T-helper 2 cell treated with Interferon-gamma antibody and Interleukin-4, amounts not matched to agents 5 μg/mL and 100 μg/mL, for 36 hours (primary cell): ENCODE results near the gene AFTPH.

Experiments used
- DNase-seq: peaks from one replicate; pipeline ENCODE4 v3.0.0; 2021; ENCODE audit warnings: low spot score
- H3K27ac Mint-ChIP-seq: one replicate; pipeline ENCODE4 v1.8.0; 2021; ENCODE audit warnings: mild to moderate bottlenecking, mixed read lengths
- H3K27me3 Mint-ChIP-seq: one replicate; pipeline ENCODE4 v1.8.0; 2021; ENCODE audit warnings: low read depth, mixed read lengths
- H3K36me3 Mint-ChIP-seq: one replicate; pipeline ENCODE4 v1.8.0; 2021; ENCODE audit warnings: low read depth, mixed read lengths
- H3K4me1 Mint-ChIP-seq: one replicate; pipeline ENCODE4 v1.8.0; 2021; ENCODE audit warnings: low read depth, mixed read lengths
- H3K4me3 Mint-ChIP-seq: one replicate; pipeline ENCODE4 v1.8.0; 2022; ENCODE audit warnings: mild to moderate bottlenecking, moderate library complexity, mixed read lengths
- H3K9me3 Mint-ChIP-seq: one replicate; pipeline ENCODE4 v1.8.0; 2021; ENCODE audit warnings: mixed read lengths

The AFTPH gene

GRCh38 chr2:64595397-64596176 is 71.5 kb downstream of the AFTPH start:
- no peak overlapping the region for H3K4me3 Mint-ChIP-seq
- H3K9me3 Mint-ChIP-seq: no peaks in the 10 kb centered on the region
- H3K27ac Mint-ChIP-seq: no peak overlapping the region
- H3K27me3 Mint-ChIP-seq: no peaks in the 10 kb centered on the region
- no peak for DNase-seq
- peaks cover 15% of the 10 kb centered on the region for H3K36me3 Mint-ChIP-seq
- H3K4me1 Mint-ChIP-seq: peaks cover 8% of the 10 kb centered on the region

DNA sequence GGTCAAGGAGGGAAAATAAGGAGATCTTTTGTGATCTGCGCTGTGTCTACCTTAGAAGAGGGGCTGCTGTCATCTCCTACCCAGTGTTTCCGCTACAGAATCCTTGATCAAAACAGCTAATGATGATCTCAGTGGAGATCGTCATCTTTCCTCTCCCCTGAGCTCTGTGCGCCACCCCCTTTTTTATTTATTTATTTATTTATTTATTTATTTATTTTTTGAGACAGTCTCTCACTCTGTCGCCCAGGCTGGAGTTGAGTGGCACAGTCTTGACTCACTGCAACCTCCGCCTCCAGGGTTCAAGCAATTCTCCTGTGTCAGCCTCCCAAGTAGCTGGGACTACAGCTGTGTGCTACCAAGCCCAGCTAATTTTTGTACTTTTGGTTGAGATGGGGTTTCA is 74.1 kb downstream of the AFTPH start:
- no peak overlapping the region for H3K4me3 Mint-ChIP-seq
- H3K36me3 Mint-ChIP-seq: no peaks in the 10 kb centered on the region
- no peaks in the 10 kb centered on the region for H3K27me3 Mint-ChIP-seq
- peaks cover 8% of the 10 kb centered on the region for H3K4me1 Mint-ChIP-seq
- H3K27ac Mint-ChIP-seq: no peak overlapping the region
- no peak for DNase-seq
- H3K9me3 Mint-ChIP-seq: no peaks in the 10 kb centered on the region

GRCh38 chr2:64599469-64599868 is 75.3 kb downstream of the AFTPH start:
- no peaks in the 10 kb centered on the region for H3K36me3 Mint-ChIP-seq
- H3K4me1 Mint-ChIP-seq: peaks cover 8% of the 10 kb centered on the region
- H3K27me3 Mint-ChIP-seq: no peaks in the 10 kb centered on the region
- H3K4me3 Mint-ChIP-seq: no peak overlapping the region
- no peak overlapping the region for H3K27ac Mint-ChIP-seq
- peaks cover 6% of the 10 kb centered on the region for H3K9me3 Mint-ChIP-seq
- DNase-seq: no peak

GRCh38 chr2:64601034-64601754 is 77.1 kb downstream of the AFTPH start:
- H3K27ac Mint-ChIP-seq: no peak overlapping the region
- H3K9me3 Mint-ChIP-seq: peaks cover 11% of the 10 kb centered on the region
- no peaks in the 10 kb centered on the region for H3K27me3 Mint-ChIP-seq
- DNase-seq: no peak
- peaks cover 14% of the 10 kb centered on the region for H3K4me1 Mint-ChIP-seq
- no peak overlapping the region for H3K4me3 Mint-ChIP-seq
- no peaks in the 10 kb centered on the region for H3K36me3 Mint-ChIP-seq

GRCh38 chr2:64601785-64602391 is 77.8 kb downstream of the AFTPH start:
- H3K4me3 Mint-ChIP-seq: no peak overlapping the region
- no peak for DNase-seq
- peaks cover 11% of the 10 kb centered on the region for H3K9me3 Mint-ChIP-seq
- no peaks in the 10 kb centered on the region for H3K36me3 Mint-ChIP-seq
- H3K4me1 Mint-ChIP-seq: peaks cover 20% of the 10 kb centered on the region
- H3K27ac Mint-ChIP-seq: no peak overlapping the region
- no peaks in the 10 kb centered on the region for H3K27me3 Mint-ChIP-seq

- Mint-ChIP-seq H3K4me1 (peaks cover 25% of the 10 kb centered on the region), H3K4me3 (no peak overlapping the region), H3K27me3 (no peaks in the 10 kb centered on the region), H3K9me3 (peaks cover 11% of the 10 kb centered on the region), H3K36me3 (no peaks in the 10 kb centered on the region), H3K27ac (no peak overlapping the region)
- DNase-seq: no peak
Observed at GRCh38 chr2:64602436-64602835, 78.3 kb downstream of the AFTPH start.

DNA sequence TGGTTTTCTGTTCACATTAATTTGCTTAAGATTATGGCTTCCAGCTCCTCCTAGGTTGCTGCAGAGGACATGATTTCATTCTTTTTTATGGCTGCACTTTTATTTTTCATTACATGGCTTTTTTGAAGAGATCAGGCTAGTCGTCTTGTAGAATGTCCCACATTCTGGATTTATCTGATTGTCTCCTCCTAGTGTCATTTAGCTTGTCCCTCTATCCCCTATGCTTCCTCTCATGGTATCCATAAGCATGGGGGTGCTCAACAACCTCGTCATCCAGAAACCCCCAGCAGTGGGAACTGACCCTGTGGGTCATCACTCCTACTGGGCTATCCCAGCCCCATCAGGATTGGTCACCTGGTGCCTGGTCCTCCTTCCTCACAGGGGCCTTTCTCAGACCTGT is 80.0 kb downstream of the AFTPH start:
- no peaks in the 10 kb centered on the region for H3K36me3 Mint-ChIP-seq
- no peak overlapping the region for H3K27ac Mint-ChIP-seq
- H3K4me3 Mint-ChIP-seq: no peak overlapping the region
- DNase-seq: no peak
- H3K27me3 Mint-ChIP-seq: no peaks in the 10 kb centered on the region
- H3K4me1 Mint-ChIP-seq: peaks cover 33% of the 10 kb centered on the region
- peaks cover 11% of the 10 kb centered on the region for H3K9me3 Mint-ChIP-seq

DNA sequence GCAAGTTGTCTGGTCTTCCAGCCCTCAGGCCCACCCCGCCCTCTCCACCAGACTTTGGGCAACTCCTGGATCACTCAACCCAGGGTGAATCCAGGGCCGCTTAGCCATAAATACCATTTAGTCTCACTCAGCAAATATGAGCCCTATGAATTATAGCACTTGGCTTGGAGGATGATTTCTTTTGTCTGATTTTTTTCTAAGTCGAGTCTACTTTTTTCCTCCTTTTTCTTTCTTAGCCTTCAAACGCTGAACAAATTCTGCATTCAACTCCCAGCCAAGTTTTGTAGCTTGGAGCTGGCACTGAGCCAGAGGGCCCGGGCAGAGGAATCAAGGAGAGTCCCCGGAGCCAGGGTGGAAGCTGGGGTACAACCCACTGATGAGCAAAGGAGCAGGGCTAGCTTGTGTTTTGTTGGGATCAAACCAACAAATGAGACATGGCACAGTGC is 80.9 kb downstream of the AFTPH start:
- no peak overlapping the region for H3K27ac Mint-ChIP-seq
- peaks cover 30% of the 10 kb centered on the region for H3K4me1 Mint-ChIP-seq
- H3K27me3 Mint-ChIP-seq: no peaks in the 10 kb centered on the region
- no peak for DNase-seq
- no peak overlapping the region for H3K4me3 Mint-ChIP-seq
- H3K9me3 Mint-ChIP-seq: peaks cover 11% of the 10 kb centered on the region
- H3K36me3 Mint-ChIP-seq: no peaks in the 10 kb centered on the region

DNA sequence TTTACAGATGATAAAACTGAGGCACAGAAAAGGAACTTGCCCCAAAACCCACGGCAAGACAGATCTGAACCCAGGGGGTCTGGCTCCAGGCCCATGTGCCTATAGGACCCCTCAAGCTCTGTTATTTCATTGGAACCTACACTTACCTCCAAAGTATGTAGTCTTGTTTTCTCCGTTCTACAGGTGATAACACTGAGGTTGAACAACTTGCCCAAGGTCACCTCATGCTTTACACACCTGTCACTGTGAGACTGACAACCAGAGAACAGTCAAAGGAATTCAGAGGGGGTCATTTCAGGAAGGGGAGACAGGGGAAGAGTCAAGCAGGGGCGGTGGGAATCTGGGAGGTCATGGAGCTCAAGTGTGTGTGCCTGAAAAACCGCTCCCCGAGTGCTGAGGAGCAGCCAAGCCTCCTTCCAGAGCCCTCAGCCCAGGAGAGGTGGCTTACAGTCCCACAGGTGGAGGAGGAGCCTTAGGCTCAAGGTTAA is 81.9 kb downstream of the AFTPH start:
- H3K4me1 Mint-ChIP-seq: peaks cover 30% of the 10 kb centered on the region
- H3K27ac Mint-ChIP-seq: peak overlapping the region; percentile 58
- H3K4me3 Mint-ChIP-seq: no peak overlapping the region
- peaks cover 11% of the 10 kb centered on the region for H3K9me3 Mint-ChIP-seq
- DNase-seq: no peak
- peaks cover 4% of the 10 kb centered on the region for H3K27me3 Mint-ChIP-seq
- H3K36me3 Mint-ChIP-seq: no peaks in the 10 kb centered on the region

DNA sequence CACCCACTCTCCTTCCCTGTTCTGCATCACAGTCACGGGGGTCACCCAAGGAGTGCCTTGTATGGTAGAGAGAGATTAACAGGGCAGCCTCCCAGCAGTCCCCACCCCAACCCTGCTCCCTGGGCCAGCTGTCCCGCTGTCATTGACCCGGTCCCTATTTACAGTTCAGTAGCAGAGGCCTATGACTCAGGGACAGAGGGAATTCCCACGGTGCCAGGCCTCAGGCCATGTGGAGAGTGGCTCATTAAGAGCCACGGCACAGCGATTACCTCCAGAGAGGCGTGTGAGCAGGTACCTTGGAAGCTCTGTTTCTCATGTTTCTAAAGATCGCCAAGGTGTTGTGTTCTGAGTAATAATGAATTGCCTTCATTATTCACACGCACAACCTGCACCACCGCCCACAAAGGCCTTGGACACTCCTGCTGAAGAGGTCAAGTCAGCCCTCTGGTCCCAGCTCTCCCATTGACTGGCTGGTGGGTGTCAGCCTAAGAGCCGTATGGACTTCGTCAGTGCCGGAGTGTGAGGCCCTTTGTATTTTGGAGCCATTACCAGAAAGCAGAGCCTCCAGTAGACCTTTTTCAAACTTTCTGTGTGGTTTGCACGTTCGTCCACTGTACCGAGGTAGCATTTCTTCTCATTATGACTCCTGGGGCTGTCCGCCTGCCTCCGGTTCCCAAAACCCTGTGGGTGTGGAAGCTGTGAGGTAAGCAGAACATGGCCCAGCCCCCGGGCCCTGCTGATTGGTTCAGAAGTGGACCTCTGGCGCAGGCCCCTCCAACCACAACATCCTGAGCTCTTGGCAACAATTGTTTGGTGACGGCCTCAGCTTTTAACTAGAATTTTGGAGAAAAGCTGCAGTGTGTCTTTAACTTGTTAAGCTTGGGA is 82.6 kb downstream of the AFTPH start:
- H3K9me3 Mint-ChIP-seq: peaks cover 11% of the 10 kb centered on the region
- peak; percentile 94 for DNase-seq
- H3K4me3 Mint-ChIP-seq: peak overlapping the region; percentile 68
- peaks cover 7% of the 10 kb centered on the region for H3K27me3 Mint-ChIP-seq
- peaks cover 30% of the 10 kb centered on the region for H3K4me1 Mint-ChIP-seq
- H3K27ac Mint-ChIP-seq: peak overlapping the region; percentile 79
- no peaks in the 10 kb centered on the region for H3K36me3 Mint-ChIP-seq

GRCh38 chr2:64607381-64608304 is 83.5 kb downstream of the AFTPH start:
- Mint-ChIP-seq H3K27ac (peak overlapping the region; percentile 85), H3K36me3 (no peaks in the 10 kb centered on the region), H3K27me3 (peaks cover 11% of the 10 kb centered on the region), H3K9me3 (peaks cover 11% of the 10 kb centered on the region), H3K4me3 (peak overlapping the region; percentile 68), H3K4me1 (peaks cover 30% of the 10 kb centered on the region)
- no peak for DNase-seq

GRCh38 chr2:64608867-64609226 is 84.7 kb downstream of the AFTPH start:
- H3K4me1 Mint-ChIP-seq: peaks cover 35% of the 10 kb centered on the region
- no peaks in the 10 kb centered on the region for H3K36me3 Mint-ChIP-seq
- no peak for DNase-seq
- peaks cover 11% of the 10 kb centered on the region for H3K9me3 Mint-ChIP-seq
- peaks cover 15% of the 10 kb centered on the region for H3K27me3 Mint-ChIP-seq
- peak overlapping the region; percentile 85 for H3K27ac Mint-ChIP-seq
- H3K4me3 Mint-ChIP-seq: peak overlapping the region; percentile 68
